HG03064 (cell line): ENCODE results near the gene MOB1A.
A peak's percentile ranks its signal among the peaks of the same experiment; 100 is the strongest.
"Not testable (repeated sequence)": the region's sequence is repeated elsewhere in the genome, so short reads cannot be mapped to it uniquely, and the experiment has no call there.

ENCODE experiments used
- ATAC-seq: cut with Tn5 transposase; IDR thresholded peaks from one replicate; pipeline ENCODE4 v1.9.1; 2021; ENCODE audit warnings: low read depth; ENCODE audit not compliant: unreplicated experiment

Gene MOB1A

DNA sequence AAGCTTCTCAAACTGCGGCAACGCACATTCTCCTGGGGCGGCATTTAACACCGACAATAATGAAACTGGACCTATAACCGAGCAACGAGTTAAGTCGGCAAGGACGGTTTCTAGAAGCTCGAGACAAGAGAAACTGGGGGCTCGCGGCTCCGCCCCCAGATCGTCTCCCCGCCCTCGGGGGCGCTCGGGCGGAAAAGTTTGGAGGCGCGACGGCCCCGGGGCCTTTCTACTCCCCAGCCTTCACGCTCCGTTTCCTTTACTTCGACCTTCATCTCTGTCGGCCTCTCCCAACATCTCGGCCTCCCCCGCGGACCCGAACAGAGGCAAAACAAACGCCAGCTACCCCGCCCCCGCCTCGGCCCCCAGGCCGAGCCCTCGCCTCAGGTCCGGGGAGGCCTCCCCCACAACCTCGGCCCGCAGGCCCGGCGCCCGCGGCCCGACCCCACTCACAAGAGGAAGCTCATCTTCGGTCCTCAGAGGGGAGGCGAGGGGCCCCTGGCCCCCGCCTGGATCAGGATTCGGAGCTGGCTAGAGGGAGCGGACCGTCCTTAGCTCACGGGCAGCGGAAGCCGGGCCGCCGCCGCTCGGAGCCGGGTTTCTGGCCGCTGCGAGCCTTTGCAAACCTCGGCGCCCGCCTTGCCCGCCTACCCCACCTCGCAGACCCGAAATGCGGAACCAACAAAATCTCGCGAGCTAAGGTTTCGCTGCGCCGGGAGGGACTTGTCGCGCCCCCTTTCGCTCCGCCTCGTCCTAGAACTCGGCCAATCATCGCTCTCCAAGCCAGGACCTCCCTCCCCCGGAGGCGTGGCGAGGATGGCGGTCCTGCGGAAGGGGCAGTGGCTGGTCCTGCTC lies at the start of gene MOB1A:
MOB1A (minus strand) TSS at position 669 of the 852 bp plus-strand sequence; CDS start at position 464, 205 bp downstream.
- peak; percentile 60 for ATAC-seq

DNA sequence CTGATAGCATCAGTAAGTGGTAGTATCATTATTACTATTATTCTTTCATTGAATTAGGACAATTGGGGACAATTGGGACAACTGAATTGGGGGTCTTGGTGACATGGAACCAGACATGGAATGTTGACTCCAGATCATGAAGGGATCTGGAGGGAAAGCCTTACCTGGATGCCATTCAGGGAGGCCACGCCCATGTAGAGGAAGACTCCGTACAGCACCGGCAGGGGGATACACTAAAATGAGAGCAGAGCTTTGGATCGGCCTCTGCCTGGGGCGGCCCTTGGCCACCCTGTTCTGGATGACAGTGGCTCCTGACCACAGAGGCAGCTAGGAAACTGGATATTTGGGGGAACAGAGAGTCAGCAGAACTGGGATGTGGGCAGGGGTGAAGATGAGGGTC lies 49.0 kb upstream of the MOB1A start:
- no peak for ATAC-seq

DNA sequence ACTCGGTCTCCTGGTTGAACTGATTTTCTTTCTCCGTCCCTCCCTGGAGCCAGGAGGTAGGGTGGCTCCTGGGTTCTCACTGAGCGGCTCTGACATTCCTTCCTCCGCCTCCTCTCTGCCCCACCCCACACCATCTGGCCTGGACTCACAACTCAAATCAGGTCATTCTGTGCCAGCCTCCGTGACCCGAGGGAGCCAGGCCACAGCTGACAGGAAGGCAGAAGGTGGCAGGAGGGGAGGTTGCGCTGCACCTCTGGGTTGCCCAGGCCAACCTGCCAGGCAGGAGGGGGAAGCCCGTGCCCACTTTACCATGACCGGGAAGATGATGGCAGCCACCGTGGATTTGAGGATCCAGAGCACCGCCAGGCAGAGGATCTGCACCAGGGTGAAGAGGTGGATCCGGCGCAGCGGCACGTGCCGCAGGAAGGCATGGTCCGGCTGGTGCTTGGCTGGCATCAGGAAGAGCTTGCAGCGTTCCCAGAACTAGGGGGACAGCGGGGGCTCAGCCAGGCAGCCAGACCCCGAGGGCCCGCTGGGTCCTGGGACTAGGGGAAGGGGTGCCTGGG lies 48.1 kb upstream of the MOB1A start:
- no peak for ATAC-seq

GRCh38 chr2:74225698-74226459 lies 47.2 kb upstream of the MOB1A start:
- no peak for ATAC-seq

- no peak for ATAC-seq
Measured at GRCh38 chr2:74223941-74224770, 45.5 kb upstream of the MOB1A start.

DNA sequence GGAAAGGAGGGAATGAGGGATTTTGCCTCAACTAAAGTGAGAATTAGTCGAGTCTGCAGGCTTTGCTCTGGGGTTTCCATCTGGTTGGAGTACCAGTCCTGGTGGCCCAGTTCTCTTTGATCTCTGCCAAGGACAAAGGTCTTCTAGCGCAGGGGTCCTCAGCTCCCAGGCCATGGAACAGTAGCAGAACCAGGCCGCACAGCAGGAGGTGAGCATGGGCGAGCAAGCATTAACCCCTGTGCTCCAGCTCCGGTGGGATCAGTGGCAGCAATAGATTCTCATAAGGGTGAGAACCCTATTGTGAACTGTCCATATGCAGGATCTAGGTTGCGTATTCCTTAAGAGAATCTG lies 43.6 kb upstream of the MOB1A start:
- ATAC-seq, result no peak

DNA sequence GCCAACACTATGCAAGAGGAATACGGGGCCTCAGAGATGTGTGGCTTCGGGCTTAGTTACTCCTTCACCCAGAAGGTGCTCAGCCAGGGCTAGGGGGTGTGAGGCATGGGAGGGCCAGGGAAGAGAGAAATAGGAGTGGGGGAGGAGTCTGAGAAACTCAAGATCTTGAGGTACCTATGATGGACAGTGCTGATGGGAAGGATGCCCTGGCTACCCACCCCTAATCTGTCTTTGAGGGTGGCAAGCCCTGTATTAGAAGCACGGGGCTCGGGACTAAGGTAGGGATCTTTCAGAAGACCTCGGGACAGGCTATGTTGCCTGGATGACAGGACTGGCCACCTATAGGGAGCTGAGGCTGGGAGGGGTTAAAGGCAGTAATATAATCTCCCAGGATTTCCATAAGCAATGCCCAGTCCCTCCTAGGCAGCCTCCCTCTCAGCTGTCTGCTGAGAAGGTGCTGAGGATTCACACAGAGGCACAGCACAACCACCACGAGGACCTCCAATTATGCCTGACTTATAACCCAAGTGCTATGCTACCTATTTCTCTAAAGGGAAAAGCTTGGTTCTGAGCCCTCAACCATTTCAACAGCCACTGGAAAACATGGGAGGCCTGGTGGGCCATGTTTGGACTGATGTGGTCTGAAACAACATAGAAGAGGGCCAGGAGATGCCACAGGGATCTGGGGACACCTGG lies 43.1 kb upstream of the MOB1A start:
- ATAC-seq, result no peak

DNA sequence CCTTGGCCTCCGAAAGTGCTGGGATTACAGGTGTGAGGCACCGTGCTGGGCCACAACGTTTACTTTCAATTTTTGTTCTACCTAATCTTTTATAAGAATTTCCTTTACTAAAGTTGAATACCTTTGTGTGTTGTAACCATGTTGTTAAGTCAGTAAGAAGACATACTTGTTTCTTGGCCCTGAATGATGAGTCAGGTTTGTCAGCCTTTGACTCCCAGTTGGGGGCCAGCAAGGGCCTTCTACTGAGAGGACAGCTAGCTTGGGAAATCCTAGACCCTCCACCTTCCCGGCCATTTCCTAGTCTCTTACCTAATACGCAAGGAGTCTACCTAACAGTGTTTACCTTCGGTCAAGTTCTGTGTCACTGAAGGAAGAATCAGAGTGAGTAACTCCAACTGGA lies 42.4 kb upstream of the MOB1A start:
- no peak for ATAC-seq

DNA sequence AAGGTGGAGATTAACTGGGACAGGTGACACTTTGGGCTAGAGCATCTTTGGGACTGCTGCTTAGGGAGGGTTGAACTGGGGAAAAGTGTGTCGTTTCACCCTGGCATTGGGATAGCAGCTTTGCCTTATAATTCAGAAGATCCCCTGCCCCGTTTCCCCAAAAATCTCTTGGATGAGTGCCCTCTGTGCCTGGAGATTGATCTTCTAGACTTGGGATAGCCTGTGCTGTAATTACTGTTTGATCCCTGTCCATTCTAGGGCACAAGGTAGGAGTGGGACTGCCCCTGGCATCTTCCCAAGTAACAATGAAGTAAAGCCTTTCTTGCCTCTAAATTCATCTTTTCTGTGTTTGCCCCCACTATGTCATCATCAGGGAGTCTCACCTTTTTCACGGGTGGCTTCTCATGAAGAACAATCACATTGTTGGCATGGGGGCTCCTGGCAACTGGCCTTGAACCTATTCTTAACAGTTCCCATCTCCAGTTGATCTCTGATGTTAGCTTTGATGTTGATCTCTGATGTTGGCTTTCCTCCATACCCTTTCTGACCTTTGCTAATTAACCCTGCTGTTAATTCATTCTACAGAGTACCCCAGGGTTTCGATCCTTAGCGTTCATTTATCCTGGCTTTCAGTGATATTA lies 41.3 kb upstream of the MOB1A start:
- ATAC-seq, result no peak

GRCh38 chr2:74216642-74217041 lies 38.0 kb upstream of the MOB1A start:
- ATAC-seq, result no peak

GRCh38 chr2:74215771-74216170 lies 37.1 kb upstream of the MOB1A start:
- not testable (repeated sequence) for ATAC-seq

DNA sequence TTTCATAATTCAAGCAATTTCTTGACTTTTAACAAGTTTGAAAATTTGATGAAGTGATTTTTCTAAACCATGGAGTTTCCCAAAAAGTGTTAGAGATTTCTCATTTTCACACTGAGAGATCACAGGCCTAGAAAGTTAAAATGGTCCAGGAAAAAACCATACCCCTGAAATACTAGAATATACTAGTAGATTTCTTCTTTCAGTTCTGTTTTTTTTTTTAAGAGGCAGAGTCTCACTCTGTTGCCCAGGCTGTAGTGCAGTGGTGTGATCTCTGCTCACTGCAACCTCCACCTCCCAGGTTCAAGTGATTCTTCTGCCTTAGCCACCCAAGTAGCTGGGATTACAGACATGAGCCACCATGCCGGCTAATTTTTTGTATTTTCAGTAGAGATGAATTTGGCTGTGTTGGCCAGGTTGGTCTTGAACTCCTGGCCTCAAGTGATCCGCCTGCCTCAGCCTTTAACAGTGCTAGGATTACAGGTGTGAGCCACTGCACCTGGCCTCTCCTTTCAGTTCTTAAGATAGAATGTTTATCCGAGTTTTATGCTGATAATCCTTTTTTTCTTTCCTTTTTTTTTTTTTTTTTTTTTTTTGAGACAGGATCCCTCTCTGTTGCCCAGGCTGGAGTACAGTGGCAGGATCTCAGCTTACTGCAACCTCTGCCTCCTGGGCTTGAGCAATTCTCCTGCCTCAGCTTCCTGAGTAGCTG lies 34.2 kb upstream of the MOB1A start:
- ATAC-seq, result no peak

GRCh38 chr2:74206180-74206688 lies 27.6 kb upstream of the MOB1A start:
- ATAC-seq, result peak; percentile 85

- ATAC-seq, result no peak
Measured at GRCh38 chr2:74205596-74205995, 26.9 kb upstream of the MOB1A start.

DNA sequence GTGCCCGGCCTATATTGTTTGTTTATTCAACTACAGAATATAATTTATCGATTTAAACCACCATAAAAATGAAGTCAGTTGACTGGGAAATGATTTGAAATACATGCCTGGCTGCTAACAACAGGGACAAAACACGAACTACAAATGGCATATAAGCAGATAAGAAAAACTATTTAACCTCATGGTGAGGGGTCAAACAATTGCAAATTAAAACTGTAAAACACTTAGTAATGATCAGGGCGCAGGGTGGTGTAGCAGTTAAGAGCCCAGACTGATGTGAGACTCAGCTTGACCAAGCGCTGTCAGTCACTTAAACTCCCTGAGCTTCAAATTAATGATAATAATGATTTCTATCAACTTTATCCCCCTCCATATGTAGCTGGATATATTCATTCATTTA lies 26.4 kb upstream of the MOB1A start:
- ATAC-seq, result no peak

DNA sequence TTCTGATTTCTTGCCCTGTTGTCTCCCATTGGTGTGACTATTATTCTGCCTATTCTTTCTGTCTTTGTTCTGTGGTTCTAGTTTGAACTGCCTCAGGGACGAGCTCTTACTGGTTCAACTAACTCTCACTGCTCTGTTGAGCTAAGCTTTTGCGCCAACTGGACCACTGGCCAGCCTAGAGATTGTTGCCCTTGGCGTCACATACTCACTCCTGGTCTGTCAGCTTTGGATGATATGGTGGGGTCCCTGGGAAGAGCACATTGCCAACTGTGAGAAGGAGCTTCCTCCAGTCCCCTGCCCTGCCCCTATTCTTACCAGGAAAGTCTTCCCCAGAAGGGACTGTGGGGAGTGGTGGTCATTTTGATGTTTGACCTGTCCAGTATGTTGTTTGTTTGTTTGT lies 25.8 kb upstream of the MOB1A start:
- no peak for ATAC-seq

- no peak for ATAC-seq
Measured at GRCh38 chr2:74201596-74201995, 22.9 kb upstream of the MOB1A start.

- ATAC-seq, result no peak
Measured at GRCh38 chr2:74201196-74201595, 22.5 kb upstream of the MOB1A start.

GRCh38 chr2:74199871-74200305 lies 21.2 kb upstream of the MOB1A start:
- ATAC-seq, result no peak
